Activated naive CD4-positive, alpha-beta T cell treated with anti-CD3 and anti-CD28 coated beads, Interleukin-2, amount 10 ng/mL, durations not matched to agents 7 days and 5 days (primary cell): ENCODE data around the gene TRAF3IP1.

Source experiments
- CTCF ChIA-PET: fragments of 350-600 bp; sonication (Branson Sonifier 250); formaldehyde crosslinking; loops from one replicate; lab custom pipeline; 2021; ENCODE audit warnings: antibody characterized with exemption; lab: Charles Lee
- DNase-seq: peaks from one replicate; pipeline ENCODE4 v3.0.0-alpha.2; 2020
- H3K27ac Mint-ChIP-seq: one replicate; pipeline ENCODE4 v1.8.0; 2021; ENCODE audit warnings: mild to moderate bottlenecking, moderate library complexity, mixed read lengths
- H3K27me3 Mint-ChIP-seq: one replicate; pipeline ENCODE4 v1.8.0; 2021; ENCODE audit warnings: mild to moderate bottlenecking, mixed read lengths
- H3K36me3 Mint-ChIP-seq: one replicate; pipeline ENCODE4 v1.8.0; 2021; ENCODE audit warnings: mixed read lengths
- H3K4me1 Mint-ChIP-seq: one replicate; pipeline ENCODE4 v1.8.0; 2021; ENCODE audit warnings: mixed read lengths
- H3K4me3 Mint-ChIP-seq: one replicate; pipeline ENCODE4 v1.8.0; 2021; ENCODE audit warnings: mild to moderate bottlenecking, moderate library complexity, mixed read lengths
- H3K9me3 Mint-ChIP-seq: one replicate; pipeline ENCODE4 v1.8.0; 2021; ENCODE audit warnings: mixed read lengths

Gene TRAF3IP1

GRCh38 chr2:238282861-238283738, 37.2 kb upstream of the TRAF3IP1 start:
- Mint-ChIP-seq H3K27ac (no peak overlapping the region), H3K9me3 (no peaks in the 10 kb centered on the region), H3K4me3 (no peak overlapping the region), H3K4me1 (peaks cover 21% of the 10 kb centered on the region), H3K27me3 (no peaks in the 10 kb centered on the region), H3K36me3 (no peaks in the 10 kb centered on the region)
- CTCF ChIA-PET: no interaction called here
- DNase-seq: no peak

- Mint-ChIP-seq H3K9me3 (no peaks in the 10 kb centered on the region), H3K27ac (no peak overlapping the region), H3K27me3 (no peaks in the 10 kb centered on the region), H3K4me3 (no peak overlapping the region), H3K36me3 (no peaks in the 10 kb centered on the region), H3K4me1 (peaks cover 31% of the 10 kb centered on the region)
- CTCF ChIA-PET: interaction anchor here (1.6 kb wide), 1 partner anchor 21 kb away, joined by 5 read pairs; no protein-coding TSS in a partner anchor
- no peak for DNase-seq
Observed at GRCh38 chr2:238284802-238285515, 35.4 kb upstream of the TRAF3IP1 start.

GRCh38 chr2:238285653-238286082, 34.6 kb upstream of the TRAF3IP1 start:
- H3K36me3 Mint-ChIP-seq: no peaks in the 10 kb centered on the region
- no peak overlapping the region for H3K27ac Mint-ChIP-seq
- CTCF ChIA-PET: interaction anchor here (1.6 kb wide), 1 partner anchor 22 kb away, joined by 5 read pairs; no protein-coding TSS in a partner anchor
- no peaks in the 10 kb centered on the region for H3K27me3 Mint-ChIP-seq
- no peaks in the 10 kb centered on the region for H3K9me3 Mint-ChIP-seq
- no peak overlapping the region for H3K4me3 Mint-ChIP-seq
- no peak for DNase-seq
- H3K4me1 Mint-ChIP-seq: peaks cover 35% of the 10 kb centered on the region

DNA sequence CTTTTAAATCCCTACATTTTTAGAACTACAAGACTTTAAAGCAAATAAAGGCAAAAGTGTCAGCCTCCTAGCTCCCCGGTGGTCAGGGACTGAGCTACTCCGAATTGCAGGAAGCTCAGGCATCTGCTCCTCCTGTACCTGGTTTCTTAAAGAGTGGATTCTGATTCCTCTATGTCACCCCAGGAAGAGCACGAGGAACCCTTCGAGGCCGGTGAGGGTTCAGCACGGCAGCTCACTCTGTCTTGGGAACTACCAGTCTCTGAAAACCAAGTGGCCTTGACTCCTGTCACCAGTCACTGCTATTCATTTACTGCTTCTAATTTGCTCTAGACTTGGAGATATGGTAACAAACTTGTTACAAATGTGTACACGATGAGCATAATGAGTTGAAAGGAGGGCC, 34.2 kb upstream of the TRAF3IP1 start:
- no peak for DNase-seq
- Mint-ChIP-seq H3K27me3 (no peaks in the 10 kb centered on the region), H3K9me3 (no peaks in the 10 kb centered on the region), H3K4me1 (peaks cover 35% of the 10 kb centered on the region), H3K36me3 (no peaks in the 10 kb centered on the region), H3K4me3 (no peak overlapping the region), H3K27ac (no peak overlapping the region)
- CTCF ChIA-PET: no interaction called here

- Mint-ChIP-seq H3K36me3 (no peaks in the 10 kb centered on the region), H3K4me1 (peaks cover 35% of the 10 kb centered on the region), H3K27me3 (no peaks in the 10 kb centered on the region), H3K9me3 (no peaks in the 10 kb centered on the region), H3K27ac (no peak overlapping the region), H3K4me3 (peak overlapping the region; percentile 75)
- no peak for DNase-seq
- CTCF ChIA-PET: no interaction called here
Observed at GRCh38 chr2:238286551-238286950, 33.8 kb upstream of the TRAF3IP1 start.

GRCh38 chr2:238286987-238287736, 33.2 kb upstream of the TRAF3IP1 start:
- Mint-ChIP-seq H3K27me3 (no peaks in the 10 kb centered on the region), H3K4me3 (peak overlapping the region; percentile 75), H3K36me3 (no peaks in the 10 kb centered on the region), H3K4me1 (peaks cover 35% of the 10 kb centered on the region), H3K9me3 (no peaks in the 10 kb centered on the region), H3K27ac (peak overlapping the region; percentile 28)
- DNase-seq: peak; percentile 11
- CTCF ChIA-PET: interaction anchor here (1.6 kb wide), 1 partner anchor 32 kb away, joined by 5 read pairs; no protein-coding TSS in a partner anchor

- peak within 1 kb of the TSS; percentile 90 for H3K4me3 Mint-ChIP-seq
- peak; percentile 51 for DNase-seq
- CTCF ChIA-PET: interaction anchor here (0.8 to 1.6 kb wide), 2 partner anchors 32 to 70 kb away, joined by 4 to 5 read pairs; no protein-coding TSS in a partner anchor
- no peaks in the 10 kb centered on the region for H3K27me3 Mint-ChIP-seq
- H3K36me3 Mint-ChIP-seq: no peaks in the 10 kb centered on the region
- H3K27ac Mint-ChIP-seq: peak within 1 kb of the TSS; percentile 95
- H3K4me1 Mint-ChIP-seq: peaks cover 35% of the 10 kb centered on the region
- H3K9me3 Mint-ChIP-seq: no peaks in the 10 kb centered on the region
Observed at GRCh38 chr2:238287737-238288649, 32.3 kb upstream of the TRAF3IP1 start, which contains the start of gene PER2. PER2 (minus strand) TSS chr2:238288610; CDS start chr2:238277936, 10,674 bp downstream.

GRCh38 chr2:238288650-238289573, 31.4 kb upstream of the TRAF3IP1 start:
- CTCF ChIA-PET: interaction anchor here (0.9 to 1.6 kb wide), 2 partner anchors 26 to 33 kb away, joined by 3 to 5 read pairs; no protein-coding TSS in a partner anchor

GRCh38 chr2:238289574-238289973, 30.7 kb upstream of the TRAF3IP1 start:
- Mint-ChIP-seq H3K36me3 (no peaks in the 10 kb centered on the region), H3K9me3 (no peaks in the 10 kb centered on the region), H3K4me3 (peak overlapping the region; percentile 90), H3K4me1 (peaks cover 33% of the 10 kb centered on the region), H3K27me3 (no peaks in the 10 kb centered on the region), H3K27ac (peak overlapping the region; percentile 95)
- CTCF ChIA-PET: interaction anchor here (0.9 kb wide), 1 partner anchor 26 kb away, joined by 3 read pairs; no protein-coding TSS in a partner anchor
- no peak for DNase-seq

More at GRCh38 chr2:238288650-238289573, 31.4 kb upstream of the TRAF3IP1 start:
- Mint-ChIP-seq H3K4me1 (peaks cover 35% of the 10 kb centered on the region), H3K4me3 (peak overlapping the region; percentile 90), H3K27me3 (no peaks in the 10 kb centered on the region), H3K36me3 (no peaks in the 10 kb centered on the region), H3K27ac (peak overlapping the region; percentile 95), H3K9me3 (no peaks in the 10 kb centered on the region)
- peak; percentile 98 for DNase-seq

- peaks cover 32% of the 10 kb centered on the region for H3K4me1 Mint-ChIP-seq
- H3K27me3 Mint-ChIP-seq: peaks cover 3% of the 10 kb centered on the region
- CTCF ChIA-PET: interaction anchor here (0.7 kb wide), 2 partner anchors 26 to 173 kb away, joined by 3 read pairs; no protein-coding TSS in a partner anchor
- no peaks in the 10 kb centered on the region for H3K36me3 Mint-ChIP-seq
- peak overlapping the region; percentile 90 for H3K4me3 Mint-ChIP-seq
- H3K27ac Mint-ChIP-seq: peak overlapping the region; percentile 95
- H3K9me3 Mint-ChIP-seq: no peaks in the 10 kb centered on the region
- no peak for DNase-seq
Observed at GRCh38 chr2:238290091-238290509, 30.2 kb upstream of the TRAF3IP1 start.

GRCh38 chr2:238290715-238291549, 29.4 kb upstream of the TRAF3IP1 start:
- Mint-ChIP-seq H3K27ac (no peak overlapping the region), H3K4me1 (peaks cover 30% of the 10 kb centered on the region), H3K9me3 (no peaks in the 10 kb centered on the region), H3K4me3 (no peak overlapping the region), H3K27me3 (peaks cover 10% of the 10 kb centered on the region), H3K36me3 (no peaks in the 10 kb centered on the region)
- CTCF ChIA-PET: interaction anchor here (0.7 kb wide), 3 partner anchors 18 to 173 kb away, joined by 3 read pairs; no protein-coding TSS in a partner anchor
- DNase-seq: no peak
